NT2/D1 (cell line): ENCODE data around the gene FMNL2.

Experiments
- DNase-seq: peaks from one replicate; pipeline ENCODE4 v3.0.0-alpha.2; 2011; ENCODE audit warnings: low read depth, low spot score
- H3K27me3 ChIP-seq: 2 replicates; pipeline ENCODE4 v1.6.0; 2011; ENCODE audit warnings: mild to moderate bottlenecking; ENCODE audit not compliant: insufficient read length, insufficient read depth
- H3K36me3 ChIP-seq: 2 replicates; pipeline ENCODE4 v1.6.1; 2011; ENCODE audit warnings: mild to moderate bottlenecking, low read length, mixed read lengths; ENCODE audit not compliant: insufficient read depth, insufficient read length
- H3K4me1 ChIP-seq: 2 replicates; pipeline ENCODE4 v1.5.1; 2011; ENCODE audit not compliant: insufficient read depth, insufficient read length
- H3K4me3 ChIP-seq: 2 replicates; pipeline ENCODE4 v1.5.1; 2011; ENCODE audit warnings: low read depth; ENCODE audit not compliant: insufficient read length
- H3K9ac ChIP-seq: 2 replicates; pipeline ENCODE4 v1.6.0; 2011; ENCODE audit warnings: low read depth; ENCODE audit not compliant: insufficient read length
- H3K9me3 ChIP-seq: 2 replicates; pipeline ENCODE4 v1.5.1; 2011; ENCODE audit warnings: mild to moderate bottlenecking, low read length; ENCODE audit not compliant: insufficient read depth
- SUZ12 ChIP-seq: IDR thresholded peaks from 2 replicates; pipeline ENCODE4 v1.6.1; 2011; ENCODE audit not compliant: insufficient read length, insufficient read depth; ENCODE audit errors: extremely low read depth
- YY1 ChIP-seq: IDR thresholded peaks from 2 replicates; pipeline ENCODE4 v1.6.1; 2011; ENCODE audit not compliant: insufficient read length, insufficient read depth
- ZNF274 ChIP-seq: IDR thresholded peaks from 2 replicates; pipeline ENCODE4 v1.6.1; 2011; ENCODE audit warnings: mild to moderate bottlenecking, low read depth, low read length

Gene FMNL2

DNA sequence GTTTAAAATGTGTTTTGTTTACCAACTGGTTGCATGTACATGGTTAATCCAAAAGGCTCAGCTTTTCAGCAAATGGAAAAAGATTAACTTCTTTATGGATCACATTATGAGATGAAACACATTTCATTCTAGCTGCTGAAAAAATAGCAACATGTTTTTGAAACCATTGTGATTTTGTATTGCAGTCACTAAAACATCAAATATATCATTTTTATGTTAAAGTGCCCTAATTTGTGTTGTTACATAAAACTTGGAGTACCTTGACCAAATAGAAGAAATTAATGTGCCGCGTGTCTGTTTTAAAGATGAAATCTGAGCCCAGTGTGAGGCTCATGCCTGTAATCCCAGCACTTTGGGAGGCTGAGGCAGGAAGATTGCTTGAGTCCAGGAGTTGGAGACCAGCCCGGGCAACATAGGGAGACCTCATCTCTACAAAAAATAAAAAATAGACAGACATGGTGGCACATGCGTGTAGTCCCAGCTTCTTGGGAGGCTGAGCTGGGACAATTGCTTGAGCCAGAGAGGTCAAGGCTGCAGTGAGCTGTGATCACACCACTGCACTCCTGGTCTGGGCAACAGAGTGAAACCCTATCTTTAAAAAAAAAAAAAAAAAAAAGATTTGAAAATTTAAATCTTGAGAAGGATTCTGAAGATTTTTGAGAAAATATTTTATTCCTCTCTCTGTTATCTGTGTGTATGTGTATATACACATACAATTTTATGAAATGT is 96.6 kb downstream of the FMNL2 start:
- no peak overlapping the region for H3K9ac ChIP-seq
- H3K4me3 ChIP-seq: no peak overlapping the region
- no peak for TF ChIP-seq YY1
- no peak for TF ChIP-seq SUZ12
- no peak for TF ChIP-seq ZNF274
- H3K9me3 ChIP-seq: no peaks in the 10 kb centered on the region
- no peak for DNase-seq
- H3K4me1 ChIP-seq: no peaks in the 10 kb centered on the region
- no peaks in the 10 kb centered on the region for H3K27me3 ChIP-seq
- no peaks in the 10 kb centered on the region for H3K36me3 ChIP-seq

DNA sequence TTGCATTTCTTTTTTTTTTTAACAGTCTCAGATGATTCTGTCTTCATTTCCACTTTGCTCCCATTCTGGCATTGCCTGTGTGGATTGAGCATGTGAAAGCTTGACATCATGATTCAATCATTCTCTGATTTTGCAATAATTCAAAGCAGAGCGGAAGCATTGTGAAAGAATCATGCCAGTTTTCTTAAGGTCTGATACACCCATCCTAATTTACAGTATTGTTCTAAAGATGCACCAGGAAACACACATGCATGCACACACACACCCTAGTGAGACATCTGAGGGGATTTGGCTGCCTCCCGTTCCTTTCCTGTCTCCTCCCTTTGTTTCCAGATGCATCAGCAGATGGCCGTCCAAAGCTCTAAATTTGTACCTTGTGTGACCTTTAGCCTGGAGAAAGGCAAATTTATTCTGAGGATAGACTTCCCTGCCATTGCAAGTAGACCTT is 97.3 kb downstream of the FMNL2 start:
- H3K36me3 ChIP-seq: no peaks in the 10 kb centered on the region
- no peak overlapping the region for H3K4me3 ChIP-seq
- no peak overlapping the region for H3K9ac ChIP-seq
- no peaks in the 10 kb centered on the region for H3K9me3 ChIP-seq
- H3K4me1 ChIP-seq: no peaks in the 10 kb centered on the region
- H3K27me3 ChIP-seq: no peaks in the 10 kb centered on the region
- TF ChIP-seq SUZ12 (no peak), ZNF274 (no peak), YY1 (no peak)
- DNase-seq: no peak

DNA sequence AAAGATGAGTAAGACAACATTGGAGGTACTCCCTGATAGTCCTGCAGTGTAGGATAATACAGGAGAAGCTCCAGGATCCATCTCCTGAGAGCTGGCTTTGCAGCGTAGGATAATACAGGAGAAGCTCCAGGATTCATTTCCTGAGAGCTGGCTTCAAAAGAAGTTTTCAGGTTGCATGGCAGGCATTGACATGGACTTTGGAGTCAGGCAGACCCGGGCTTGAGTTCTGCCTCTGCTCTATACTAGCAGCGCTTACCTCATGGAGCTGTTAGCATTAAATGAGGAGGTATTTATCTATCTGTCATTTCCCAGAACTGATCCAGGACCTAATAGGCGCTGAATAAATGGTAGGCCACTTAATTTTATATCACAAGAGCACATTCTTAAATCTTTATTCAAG is 97.8 kb downstream of the FMNL2 start:
- TF ChIP-seq ZNF274: no peak
- no peak for TF ChIP-seq YY1
- TF ChIP-seq SUZ12: no peak
- H3K4me1 ChIP-seq: no peaks in the 10 kb centered on the region
- no peak for DNase-seq
- H3K9me3 ChIP-seq: no peaks in the 10 kb centered on the region
- no peak overlapping the region for H3K4me3 ChIP-seq
- H3K36me3 ChIP-seq: no peaks in the 10 kb centered on the region
- H3K9ac ChIP-seq: no peak overlapping the region
- no peaks in the 10 kb centered on the region for H3K27me3 ChIP-seq

DNA sequence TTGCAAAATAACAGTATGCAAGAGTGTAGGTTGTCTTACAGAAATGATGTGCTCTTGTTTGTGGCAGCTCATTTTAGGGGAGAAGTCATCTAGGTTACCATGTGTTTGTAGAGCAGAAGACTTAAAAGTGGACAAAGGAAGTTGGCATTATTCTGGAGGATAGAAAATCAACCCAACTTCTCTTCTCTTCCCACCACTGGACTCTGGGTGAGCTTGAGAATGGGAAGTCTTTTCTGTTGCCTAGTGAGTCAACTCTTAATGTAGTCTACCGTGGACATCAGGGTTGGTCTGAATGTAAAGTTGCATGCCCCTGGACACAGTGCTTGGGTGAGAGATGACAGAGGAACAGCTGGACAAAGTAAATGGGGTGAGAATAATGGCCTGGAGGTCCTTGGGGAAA is 98.3 kb downstream of the FMNL2 start:
- Histone ChIP-seq H3K4me1 (no peaks in the 10 kb centered on the region), H3K27me3 (no peaks in the 10 kb centered on the region), H3K9me3 (no peaks in the 10 kb centered on the region), H3K9ac (no peak overlapping the region), H3K36me3 (no peaks in the 10 kb centered on the region), H3K4me3 (no peak overlapping the region)
- DNase-seq: no peak
- TF ChIP-seq YY1 (no peak), ZNF274 (no peak), SUZ12 (no peak)

DNA sequence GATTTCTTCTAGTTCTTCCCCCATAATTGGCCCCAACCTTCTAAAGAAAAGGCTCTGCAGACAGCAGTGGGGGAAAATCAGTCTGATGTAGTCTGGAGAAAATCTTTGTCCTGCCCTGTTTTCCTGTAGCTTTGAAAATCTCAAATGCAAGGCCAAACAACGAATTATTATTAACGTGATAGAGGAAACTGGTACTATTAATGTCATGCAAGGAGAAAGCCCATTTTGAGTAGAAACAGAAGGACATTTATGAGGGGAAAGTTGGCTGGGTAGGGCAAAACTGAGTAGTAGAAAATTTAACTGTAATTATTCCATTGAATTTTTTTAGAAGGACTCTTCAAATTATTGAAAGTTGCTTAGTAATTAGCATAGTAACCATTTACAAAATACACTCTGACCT is 98.8 kb downstream of the FMNL2 start:
- no peaks in the 10 kb centered on the region for H3K36me3 ChIP-seq
- H3K9ac ChIP-seq: no peak overlapping the region
- TF ChIP-seq YY1 (no peak), SUZ12 (no peak), ZNF274 (no peak)
- no peaks in the 10 kb centered on the region for H3K9me3 ChIP-seq
- no peak for DNase-seq
- H3K4me1 ChIP-seq: no peaks in the 10 kb centered on the region
- no peaks in the 10 kb centered on the region for H3K27me3 ChIP-seq
- H3K4me3 ChIP-seq: no peak overlapping the region

DNA sequence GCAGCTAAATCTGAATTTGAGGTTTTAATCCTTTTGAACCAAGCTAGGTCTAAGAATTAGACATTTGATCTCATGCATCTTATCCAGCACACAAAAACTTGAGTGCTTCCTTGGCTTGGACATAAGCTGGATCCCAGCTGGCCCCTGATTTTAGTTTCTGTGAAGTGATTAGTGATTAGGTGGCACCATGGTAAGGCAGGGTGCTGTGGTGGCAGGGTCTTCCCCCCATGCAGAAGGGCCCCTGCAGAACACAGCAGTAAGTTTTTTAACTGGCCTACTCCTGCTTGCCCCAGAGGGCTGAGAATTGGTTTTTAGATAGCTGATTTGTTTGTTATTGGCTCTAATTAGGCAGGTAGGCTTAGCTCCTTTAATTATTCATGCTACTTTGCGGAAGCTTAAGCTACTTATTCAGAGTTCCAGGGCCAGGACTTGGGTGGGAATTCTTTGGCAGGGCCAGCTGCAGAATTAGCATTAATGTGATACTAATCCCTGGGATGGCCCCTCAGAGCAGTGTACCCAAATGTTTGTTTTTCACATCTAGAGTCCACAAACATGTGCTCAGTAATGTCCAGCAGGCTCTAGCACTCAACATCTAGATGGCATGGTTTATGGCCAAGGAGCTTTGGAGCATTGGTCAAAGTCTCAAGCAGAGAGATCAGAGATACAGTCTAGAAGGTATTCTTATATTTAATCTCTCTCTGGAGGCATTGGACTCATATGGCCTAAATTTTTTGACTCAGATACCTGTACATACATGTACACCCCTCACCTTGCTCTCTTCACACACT is 99.6 kb downstream of the FMNL2 start:
- Histone ChIP-seq H3K4me3 (no peak overlapping the region), H3K9me3 (no peaks in the 10 kb centered on the region), H3K4me1 (no peaks in the 10 kb centered on the region)

DNA sequence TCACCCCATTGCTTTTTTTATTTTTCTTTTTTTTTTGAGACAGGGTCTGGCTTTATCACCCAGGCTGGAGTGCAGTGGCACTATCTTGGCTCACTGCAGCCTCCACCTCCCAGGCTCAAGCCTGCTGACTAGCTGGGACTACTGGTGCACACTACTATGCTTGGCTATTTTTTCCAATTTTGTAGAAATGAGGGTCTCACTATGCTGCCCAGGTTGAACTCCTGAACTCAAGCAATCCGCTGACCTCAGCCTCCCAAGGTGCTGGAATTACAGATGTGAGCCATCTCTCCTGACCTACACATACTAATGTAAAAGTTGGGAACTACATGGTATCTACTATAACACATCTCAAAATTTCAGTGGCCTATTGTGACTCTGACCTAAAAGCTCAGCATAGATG is 101.2 kb downstream of the FMNL2 start:
- Histone ChIP-seq H3K9me3 (no peaks in the 10 kb centered on the region), H3K9ac (no peak overlapping the region), H3K27me3 (no peaks in the 10 kb centered on the region), H3K4me1 (no peaks in the 10 kb centered on the region), H3K36me3 (no peaks in the 10 kb centered on the region), H3K4me3 (no peak overlapping the region)
- no peak for DNase-seq
- TF ChIP-seq YY1: no peak
- TF ChIP-seq ZNF274: no peak
- no peak for TF ChIP-seq SUZ12

More for the DNA sequence above, 99.6 kb downstream of the FMNL2 start:
- H3K9ac ChIP-seq: no peak overlapping the region
- no peak for TF ChIP-seq YY1
- no peak for TF ChIP-seq ZNF274
- TF ChIP-seq SUZ12: no peak
- no peak for DNase-seq
- no peaks in the 10 kb centered on the region for H3K27me3 ChIP-seq
- H3K36me3 ChIP-seq: no peaks in the 10 kb centered on the region
